Vagina (tissue), 2 donors: ENCODE results near the gene PRLH. TPM values are rescaled to one million over a fixed set of nuclear protein-coding genes. Genes with fewer than 3 reads are reported as not detected.

Source experiments
- DNase-seq, 2 donors: peaks; one replicate each; pipeline ENCODE4 v3.0.0-alpha.2; 2017; ENCODE audit errors: extremely low spot score in 2 of 2
- H3K27ac ChIP-seq: fragments of 200-600 bp; sonication (generic); one replicate; pipeline ENCODE4 v1.5.1; 2019
- H3K27me3 ChIP-seq: fragments of 200-600 bp; sonication (generic); one replicate; pipeline ENCODE4 v1.5.1; 2019
- H3K36me3 ChIP-seq, 2 donors: fragments of 200-600 bp; sonication (generic); one replicate each; pipeline ENCODE4 v1.5.1; 2017 to 2019
- H3K4me1 ChIP-seq: fragments of 200-600 bp; sonication (generic); one replicate; pipeline ENCODE4 v1.5.1; 2019
- H3K4me3 ChIP-seq, 2 donors: fragments of 200-600 bp; sonication (generic); 1 replicate in 1 of 2; 2 replicates in 1 of 2; pipeline ENCODE4 v1.5.1; 2016 to 2019
- H3K9me3 ChIP-seq: fragments of 200-600 bp; sonication (generic); one replicate; pipeline ENCODE4 v1.5.1; 2019
- POLR2A ChIP-seq, 2 donors: fragments of 450-650 bp; IDR thresholded peaks; one replicate each; pipeline ENCODE4 v1.6.1; 2017; ENCODE audit warnings: antibody characterized with exemption in 2 of 2, mild to moderate bottlenecking in 2 of 2, moderate library complexity in 2 of 2
- POLR2AphosphoS5 ChIP-seq, 2 donors: sonication (generic); formaldehyde crosslinking; IDR thresholded peaks; one replicate each; pipeline ENCODE4 v1.9.0; 2017; ENCODE audit warnings: antibody characterized with exemption in 2 of 2, mild to moderate bottlenecking in 2 of 2, low read depth in 1 of 2; ENCODE audit not compliant: insufficient read depth in 1 of 2
- intact Hi-C: fragments of 100-400 bp; cut with DNase I; formaldehyde crosslinking; loops from one replicate; pipeline ENCODE4 v1.15.1; 2023
- total RNA-seq: library from RNA; depleted of rRNA; stranded (reverse); fragments of >200 nt; gene quantifications from one replicate; pipeline ENCODE4 v1.2.3, GENCODE V29; 2016
- TF ChIP-seq, protein P1 (sequence below), 3 experiments: fragments of 450-650 bp in 2 of 3; fragments of 200-600 bp in 1 of 3; sonication (generic) in 1 of 3; IDR thresholded peaks; one replicate each; pipeline ENCODE4 v1.5.1; 2017 to 2019; ENCODE audit warnings: antibody characterized with exemption in 3 of 3, mild to moderate bottlenecking in 2 of 3, moderate library complexity in 2 of 3

The PRLH gene
- total RNA-seq, 1 donor from 2014 or later: not detected

DNA sequence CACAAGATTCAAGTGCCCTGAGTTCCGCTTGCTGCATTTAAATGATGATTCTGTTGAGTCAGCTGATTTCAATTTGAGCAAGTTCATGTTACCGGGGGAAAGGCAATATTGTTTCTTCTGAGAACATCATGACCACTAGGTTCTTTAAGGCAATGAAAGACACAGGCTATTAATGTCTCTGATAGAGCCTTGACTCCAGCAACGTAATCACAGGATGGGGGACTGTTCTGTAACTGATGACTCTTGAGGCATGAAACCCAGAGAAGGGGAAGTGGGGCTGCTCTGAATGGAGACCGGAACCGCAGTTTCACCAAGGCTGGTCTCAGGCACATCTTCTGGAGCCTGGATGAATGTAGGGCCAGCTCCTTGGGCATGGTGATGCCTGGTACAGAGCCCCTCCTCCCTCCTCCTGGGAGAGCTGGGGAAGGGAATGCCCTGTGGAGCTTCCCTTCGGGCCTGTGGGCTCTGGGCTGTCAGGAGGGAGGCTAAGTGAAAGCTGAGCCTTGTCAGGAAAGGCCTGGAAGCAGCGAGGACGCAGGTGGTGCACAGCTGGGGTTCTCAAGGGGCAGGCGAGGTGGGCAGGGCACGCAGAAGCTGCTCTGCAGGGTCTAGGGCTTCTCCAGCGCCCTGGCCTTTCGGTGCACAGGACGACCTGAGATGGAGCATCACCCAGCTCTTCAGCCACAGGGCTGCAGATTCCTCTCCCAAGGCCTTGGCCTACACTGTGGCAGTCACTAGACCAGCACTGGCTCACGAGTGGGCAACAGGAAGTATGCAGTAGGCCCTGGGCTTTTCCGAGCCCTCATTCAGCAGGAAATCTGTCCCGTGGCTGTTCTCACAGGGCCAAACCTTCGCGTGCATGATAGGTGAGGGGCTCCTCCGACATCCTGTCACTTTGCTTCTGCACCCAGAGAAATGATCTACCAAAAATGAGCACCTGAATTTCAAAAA, 36.6 kb upstream of the PRLH start:
- no peak overlapping the region for H3K27ac ChIP-seq
- no peak overlapping the region for H3K4me3 ChIP-seq
- H3K4me1 ChIP-seq: no peaks in the 10 kb centered on the region
- intact Hi-C loops: no loop called here
- H3K36me3 ChIP-seq: peaks cover 0 to 21% of the 10 kb centered on the region in 2 donors
- H3K27me3 ChIP-seq: no peaks in the 10 kb centered on the region
- H3K9me3 ChIP-seq: no peaks in the 10 kb centered on the region
- DNase-seq: no peak
- TF ChIP-seq POLR2A (IDR thresholded peaks at IDR 0.05) (no peak), POLR2AphosphoS5 (IDR thresholded peaks at IDR 0.05; ENCODE audit: insufficient read depth in 1 of 2, low read depth in 1 of 2) (no peak)
- TF ChIP-seq, protein P1, sequence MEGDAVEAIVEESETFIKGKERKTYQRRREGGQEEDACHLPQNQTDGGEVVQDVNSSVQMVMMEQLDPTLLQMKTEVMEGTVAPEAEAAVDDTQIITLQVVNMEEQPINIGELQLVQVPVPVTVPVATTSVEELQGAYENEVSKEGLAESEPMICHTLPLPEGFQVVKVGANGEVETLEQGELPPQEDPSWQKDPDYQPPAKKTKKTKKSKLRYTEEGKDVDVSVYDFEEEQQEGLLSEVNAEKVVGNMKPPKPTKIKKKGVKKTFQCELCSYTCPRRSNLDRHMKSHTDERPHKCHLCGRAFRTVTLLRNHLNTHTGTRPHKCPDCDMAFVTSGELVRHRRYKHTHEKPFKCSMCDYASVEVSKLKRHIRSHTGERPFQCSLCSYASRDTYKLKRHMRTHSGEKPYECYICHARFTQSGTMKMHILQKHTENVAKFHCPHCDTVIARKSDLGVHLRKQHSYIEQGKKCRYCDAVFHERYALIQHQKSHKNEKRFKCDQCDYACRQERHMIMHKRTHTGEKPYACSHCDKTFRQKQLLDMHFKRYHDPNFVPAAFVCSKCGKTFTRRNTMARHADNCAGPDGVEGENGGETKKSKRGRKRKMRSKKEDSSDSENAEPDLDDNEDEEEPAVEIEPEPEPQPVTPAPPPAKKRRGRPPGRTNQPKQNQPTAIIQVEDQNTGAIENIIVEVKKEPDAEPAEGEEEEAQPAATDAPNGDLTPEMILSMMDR (IDR thresholded peaks at IDR 0.05): no peak

DNA sequence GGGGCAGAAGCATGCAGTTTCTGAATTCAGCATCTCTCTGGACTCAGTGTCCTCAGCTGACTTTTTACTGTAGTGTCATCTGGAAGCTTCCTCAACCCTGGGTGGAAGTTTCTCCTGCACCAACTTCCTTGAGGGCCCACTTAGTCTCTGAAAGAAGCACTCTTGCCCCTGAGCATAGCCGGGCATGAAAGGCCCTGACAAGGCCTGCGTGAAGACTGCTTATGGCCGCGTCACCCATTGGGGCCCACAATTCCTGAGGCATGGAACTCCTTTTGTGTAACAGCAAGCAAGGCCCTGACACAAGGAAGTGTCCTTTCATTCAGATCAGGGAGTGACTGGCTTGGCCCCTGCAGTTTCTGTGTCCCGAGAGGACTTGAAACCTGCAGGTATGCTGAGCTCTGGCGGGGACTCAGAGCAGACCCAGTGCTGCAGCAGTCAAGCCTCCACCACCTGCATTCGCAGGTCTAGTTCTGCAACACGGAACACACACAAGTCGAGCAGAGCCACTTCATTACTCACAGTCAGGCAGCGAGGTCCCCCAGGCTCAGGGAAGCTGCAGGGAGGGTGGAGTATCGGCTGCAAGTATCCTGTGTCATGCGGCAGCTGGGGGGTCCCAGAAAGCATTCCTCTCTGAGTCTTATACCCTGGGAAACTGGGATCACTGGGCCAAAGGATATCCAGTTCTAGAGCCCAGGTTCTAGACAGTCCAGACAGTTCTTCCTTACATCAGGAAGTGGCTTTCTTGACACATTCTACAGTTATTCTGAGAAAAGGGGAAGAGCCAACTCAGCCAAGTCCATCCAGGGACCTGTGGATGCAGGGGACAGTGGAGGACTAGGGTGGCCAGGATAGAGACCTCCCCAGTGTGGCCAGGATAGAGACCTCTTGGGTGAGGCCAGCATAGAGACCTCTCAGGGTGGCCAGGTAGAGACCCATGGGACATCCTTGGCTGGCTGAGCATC, 35.6 kb upstream of the PRLH start:
- TF ChIP-seq POLR2A (IDR thresholded peaks at IDR 0.05): no peak
- TF ChIP-seq POLR2AphosphoS5 (IDR thresholded peaks at IDR 0.05; ENCODE audit: insufficient read depth in 1 of 2, low read depth in 1 of 2): no peak
- TF ChIP-seq, protein P1 (IDR thresholded peaks at IDR 0.05): no peak
- Histone ChIP-seq H3K4me1 (no peaks in the 10 kb centered on the region), H3K27me3 (no peaks in the 10 kb centered on the region), H3K36me3 (peaks cover 0 to 24% of the 10 kb centered on the region in 2 donors), H3K9me3 (no peaks in the 10 kb centered on the region), H3K4me3 (no peak overlapping the region), H3K27ac (no peak overlapping the region)
- DNase-seq: no peak
- intact Hi-C loops: no loop called here

DNA sequence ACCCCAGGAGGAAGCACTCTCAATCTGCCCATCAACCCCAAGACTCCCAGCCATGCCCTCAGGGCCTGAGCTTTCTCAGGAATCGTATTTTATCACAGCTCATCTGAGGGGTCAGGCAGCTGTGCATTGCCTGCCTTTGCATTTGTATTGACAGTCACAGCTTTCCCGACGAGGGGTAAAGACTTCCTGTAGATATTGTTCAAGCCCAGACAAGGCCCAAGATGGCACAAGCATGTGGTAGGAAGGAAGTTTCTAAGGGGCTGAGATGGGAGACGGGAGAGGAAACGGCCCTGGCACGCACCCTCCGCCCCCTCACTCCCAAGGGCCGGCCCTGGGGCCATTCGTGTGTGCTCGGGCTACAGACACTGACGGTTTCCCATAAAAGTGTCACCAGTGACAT, 34.2 kb upstream of the PRLH start:
- TF ChIP-seq POLR2A (IDR thresholded peaks at IDR 0.05): no peak
- TF ChIP-seq, protein P1 (IDR thresholded peaks at IDR 0.05): no peak
- no peak for TF ChIP-seq POLR2AphosphoS5 (IDR thresholded peaks at IDR 0.05; ENCODE audit: insufficient read depth in 1 of 2, low read depth in 1 of 2)
- Histone ChIP-seq H3K27me3 (no peaks in the 10 kb centered on the region), H3K9me3 (no peaks in the 10 kb centered on the region), H3K36me3 (peaks cover 0 to 10% of the 10 kb centered on the region in 2 donors), H3K4me1 (no peaks in the 10 kb centered on the region), H3K4me3 (no peak overlapping the region), H3K27ac (no peak overlapping the region)
- intact Hi-C loops: no loop called here
- no peak for DNase-seq

DNA sequence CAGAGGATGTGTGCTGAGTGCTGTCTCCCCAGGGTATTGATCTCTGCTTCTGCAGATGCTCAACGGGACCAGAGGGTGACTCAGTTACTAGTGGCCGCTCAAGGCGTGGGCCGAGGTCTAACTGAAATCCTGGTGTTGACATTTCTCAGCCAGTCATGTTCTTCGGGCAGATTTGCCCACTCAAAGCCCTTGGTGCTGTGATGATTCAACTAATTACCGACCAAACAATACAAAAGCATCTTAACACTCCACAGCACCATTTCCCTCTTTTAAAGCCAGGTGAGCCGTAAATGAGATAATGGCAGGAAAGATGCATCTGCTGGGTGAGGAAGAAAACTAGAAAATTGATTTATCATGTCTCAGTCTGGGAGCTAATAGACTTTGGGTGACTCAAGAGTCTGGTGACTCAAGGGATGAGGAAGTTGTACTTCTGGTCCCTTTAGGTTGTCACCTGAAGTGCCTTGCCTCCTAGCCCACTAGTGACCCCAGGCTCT, 32.7 kb upstream of the PRLH start:
- intact Hi-C loops: no loop called here
- no peaks in the 10 kb centered on the region for H3K4me1 ChIP-seq
- H3K27ac ChIP-seq: no peak overlapping the region
- DNase-seq: no peak
- TF ChIP-seq, protein P1 (IDR thresholded peaks at IDR 0.05): no peak
- H3K27me3 ChIP-seq: no peaks in the 10 kb centered on the region
- H3K9me3 ChIP-seq: no peaks in the 10 kb centered on the region
- peaks cover 0 to 4% of the 10 kb centered on the region in 2 donors for H3K36me3 ChIP-seq
- H3K4me3 ChIP-seq: no peak overlapping the region
